H9 (cell line): Measurements from ENCODE around the gene CYREN. TPM values are rescaled to one million over a fixed set of nuclear protein-coding genes. Genes with fewer than 3 reads are reported as not detected.

Source experiments
- DNase-seq: peaks from one replicate; pipeline ENCODE4 v3.0.0-alpha.2; 2017
- H2AFZ ChIP-seq: one replicate; pipeline ENCODE4 v1.6.1; 2013; ENCODE audit warnings: mild to moderate bottlenecking, low read length, control low read depth, moderate library complexity
- H2AK5ac ChIP-seq: 2 replicates; pipeline ENCODE4 v1.6.1; 2013; ENCODE audit warnings: low read length, control low read depth, mixed read lengths; ENCODE audit not compliant: insufficient read length
- H2BK120ac ChIP-seq: one replicate; pipeline ENCODE4 v1.6.1; 2013; ENCODE audit warnings: low read depth, mild to moderate bottlenecking, low read length, control low read depth, inconsistent platforms; ENCODE audit not compliant: poor library complexity, severe bottlenecking
- H2BK12ac ChIP-seq: 2 replicates; pipeline ENCODE4 v1.6.1; 2013; ENCODE audit warnings: low read length, control low read depth, mixed read lengths, low read depth; ENCODE audit not compliant: insufficient read length
- H2BK15ac ChIP-seq: 2 replicates; pipeline ENCODE4 v1.6.1; 2013; ENCODE audit warnings: low read depth, low read length, control low read depth
- H2BK20ac ChIP-seq: one replicate; pipeline ENCODE4 v1.6.1; 2013; ENCODE audit warnings: low read depth, mild to moderate bottlenecking, low read length, control low read depth, inconsistent platforms; ENCODE audit not compliant: poor library complexity, severe bottlenecking
- H2BK5ac ChIP-seq: 2 replicates; pipeline ENCODE4 v1.6.1; 2013; ENCODE audit warnings: low read length, control low read depth, mixed read lengths; ENCODE audit not compliant: insufficient read length
- H3K14ac ChIP-seq: 2 replicates; pipeline ENCODE4 v1.6.1; 2013; ENCODE audit warnings: low read length, control low read depth; ENCODE audit not compliant: insufficient read depth
- H3K18ac ChIP-seq: 2 replicates; pipeline ENCODE4 v1.6.1; 2013; ENCODE audit warnings: low read depth, mild to moderate bottlenecking, mixed read lengths, low read length, control low read depth; ENCODE audit not compliant: insufficient read length
- H3K23ac ChIP-seq: 2 replicates; pipeline ENCODE4 v1.6.1; 2013; ENCODE audit warnings: low read length, control low read depth, mixed read lengths, low read depth; ENCODE audit not compliant: insufficient read length
- H3K23me2 ChIP-seq: 2 replicates; pipeline ENCODE4 v1.6.1; 2013; ENCODE audit warnings: low read depth, mild to moderate bottlenecking, mixed read lengths, low read length, control low read depth; ENCODE audit not compliant: insufficient read length, poor library complexity, severe bottlenecking
- H3K27ac ChIP-seq: 2 replicates; pipeline ENCODE4 v1.5.1; 2013; ENCODE audit warnings: low read length, control low read depth, mixed read lengths, low read depth; ENCODE audit not compliant: insufficient read length
- H3K27me3 ChIP-seq: 2 replicates; pipeline ENCODE4 v1.6.1; 2013; ENCODE audit warnings: low read length, control low read depth, inconsistent platforms; ENCODE audit not compliant: insufficient read depth
- H3K4ac ChIP-seq: 2 replicates; pipeline ENCODE4 v1.6.1; 2013; ENCODE audit warnings: low read depth, mild to moderate bottlenecking, control low read depth, inconsistent platforms, low read length, moderate library complexity
- H3K4me1 ChIP-seq: 2 replicates; pipeline ENCODE4 v1.6.1; 2013; ENCODE audit warnings: low read length, control low read depth, inconsistent platforms; ENCODE audit not compliant: insufficient read depth
- H3K4me2 ChIP-seq: 2 replicates; pipeline ENCODE4 v1.6.1; 2013; ENCODE audit warnings: low read length, control low read depth, mixed read lengths; ENCODE audit not compliant: insufficient read length, insufficient read depth
- H3K56ac ChIP-seq: 2 replicates; pipeline ENCODE4 v1.6.1; 2013; ENCODE audit warnings: low read depth, mild to moderate bottlenecking, mixed read lengths, low read length, control low read depth; ENCODE audit not compliant: insufficient read length
- H3K79me1 ChIP-seq: 2 replicates; pipeline ENCODE4 v1.6.1; 2013; ENCODE audit warnings: low read depth, mild to moderate bottlenecking, moderate library complexity, low read length, control low read depth, inconsistent platforms; ENCODE audit not compliant: insufficient read depth, poor library complexity, severe bottlenecking
- H3K79me2 ChIP-seq: 2 replicates; pipeline ENCODE4 v1.6.1; 2013; ENCODE audit warnings: low read length, control low read depth, inconsistent platforms; ENCODE audit not compliant: insufficient read depth
- H3K9ac ChIP-seq: 2 replicates; pipeline ENCODE4 v1.6.1; 2013; ENCODE audit warnings: low read length, control low read depth, mixed read lengths; ENCODE audit not compliant: insufficient read length; ENCODE audit errors: extremely low read depth
- H3K9me3 ChIP-seq: one replicate; pipeline ENCODE4 v1.6.1; 2013; ENCODE audit warnings: low read depth, low read length, inconsistent platforms; ENCODE audit not compliant: control insufficient read depth
- H3T11ph ChIP-seq: one replicate; pipeline ENCODE4 v1.6.1; 2013; ENCODE audit warnings: mild to moderate bottlenecking, low read length, control low read depth, inconsistent platforms
- H4K20me1 ChIP-seq: one replicate; pipeline ENCODE4 v1.6.1; 2013; ENCODE audit not compliant: control insufficient read depth, insufficient read length, insufficient read depth
- H4K5ac ChIP-seq: 2 replicates; pipeline ENCODE4 v1.6.1; 2013; ENCODE audit warnings: low read depth, mild to moderate bottlenecking, mixed read lengths, low read length, control low read depth; ENCODE audit not compliant: insufficient read length
- H4K8ac ChIP-seq: replicated peaks from 2 replicates; pipeline ENCODE4 v1.6.1; 2013; ENCODE audit warnings: low read length, control low read depth, mixed read lengths, low read depth; ENCODE audit not compliant: insufficient read length
- H4K91ac ChIP-seq: 2 replicates; pipeline ENCODE4 v1.6.1; 2013; ENCODE audit warnings: low read depth, mild to moderate bottlenecking, moderate library complexity, mixed read lengths, low read length, control low read depth; ENCODE audit not compliant: insufficient read length
- H3K27ac Mint-ChIP-seq, 3 experiments: 2 replicates in 2 of 3; 3 replicates in 1 of 3; pipeline ENCODE4 v1.8.0; 2020 to 2021; ENCODE audit warnings: mixed read lengths in 3 of 3, mild to moderate bottlenecking in 1 of 3, moderate library complexity in 1 of 3
- H3K27me3 Mint-ChIP-seq: 2 replicates; pipeline ENCODE4 v1.8.0; 2021; ENCODE audit warnings: low read depth, mild to moderate bottlenecking, moderate library complexity, mixed read lengths
- H3K36me3 Mint-ChIP-seq, 3 experiments: 2 replicates in 2 of 3; 3 replicates in 1 of 3; pipeline ENCODE4 v1.8.0; 2020 to 2021; ENCODE audit warnings: low read depth in 3 of 3, mixed read lengths in 3 of 3; ENCODE audit not compliant: insufficient read depth in 1 of 3
- H3K4me1 Mint-ChIP-seq, 2 experiments: 2 replicates each; pipeline ENCODE4 v1.8.0; 2020; ENCODE audit warnings: mixed read lengths in 2 of 2
- H3K4me3 Mint-ChIP-seq, 2 experiments: 2 replicates in 1 of 2; 3 replicates in 1 of 2; pipeline ENCODE4 v1.8.0; 2020 to 2021; ENCODE audit warnings: mild to moderate bottlenecking in 2 of 2, mixed read lengths in 2 of 2, moderate library complexity in 1 of 2
- H3K9me3 Mint-ChIP-seq, 2 experiments: 2 replicates in 1 of 2; 3 replicates in 1 of 2; pipeline ENCODE4 v1.8.0; 2020; ENCODE audit warnings: mild to moderate bottlenecking in 2 of 2, mixed read lengths in 2 of 2, moderate library complexity in 1 of 2
- WGBS: extraction: QIAGEN DNeasy Blood & Tissue Kit; methylation state at CpG from one replicate; pipeline ENCODE4 v1.1.7; 2013; ENCODE audit warnings: missing lambda C conversion rate, low lambda C conversion rate, mixed read lengths; ENCODE audit not compliant: insufficient read length; ENCODE audit errors: extremely low coverage; 5-methylcytosine and 5-hydroxymethylcytosine counted together
- long read RNA-seq: library from polyadenylated mRNA; unstranded; transcript quantifications from one replicate; pipeline ENCODE4 v2.0.0, GENCODE V29; 2020
- total RNA-seq: library from RNA; stranded (reverse); gene quantifications from 2 replicates; pipeline ENCODE4 v1.2.1, GENCODE V29; 2021
- TF ChIP-seq, protein P1 (sequence below): fragments of 200-600 bp; sonication (generic); conservative IDR thresholded peaks from 3 replicates; pipeline ENCODE4 v1.8.0; 2021; ENCODE audit warnings: antibody characterized with exemption, mild to moderate bottlenecking

The CYREN gene
- total RNA-seq: 72.0 and 76.0 TPM in 2 replicates
- long read RNA-seq, transcript CYREN-201 (4 exons, 1,482 nt): minor isoform, 32 of 361 reads
- long read RNA-seq, transcript CYREN-209 (4 exons, 596 nt): minor isoform, 25 of 361 reads
- long read RNA-seq, transcript CYREN-213 (4 exons, 1,727 nt): minor isoform, 20 of 361 reads
- long read RNA-seq, transcript CYREN-202 (4 exons, 1,738 nt): major isoform, 55 of 361 reads
- long read RNA-seq, partial matches to known transcripts: 6 of 361 reads
- long read RNA-seq, other reads (novel, unspliced or antisense): 220 of 361 reads

DNA sequence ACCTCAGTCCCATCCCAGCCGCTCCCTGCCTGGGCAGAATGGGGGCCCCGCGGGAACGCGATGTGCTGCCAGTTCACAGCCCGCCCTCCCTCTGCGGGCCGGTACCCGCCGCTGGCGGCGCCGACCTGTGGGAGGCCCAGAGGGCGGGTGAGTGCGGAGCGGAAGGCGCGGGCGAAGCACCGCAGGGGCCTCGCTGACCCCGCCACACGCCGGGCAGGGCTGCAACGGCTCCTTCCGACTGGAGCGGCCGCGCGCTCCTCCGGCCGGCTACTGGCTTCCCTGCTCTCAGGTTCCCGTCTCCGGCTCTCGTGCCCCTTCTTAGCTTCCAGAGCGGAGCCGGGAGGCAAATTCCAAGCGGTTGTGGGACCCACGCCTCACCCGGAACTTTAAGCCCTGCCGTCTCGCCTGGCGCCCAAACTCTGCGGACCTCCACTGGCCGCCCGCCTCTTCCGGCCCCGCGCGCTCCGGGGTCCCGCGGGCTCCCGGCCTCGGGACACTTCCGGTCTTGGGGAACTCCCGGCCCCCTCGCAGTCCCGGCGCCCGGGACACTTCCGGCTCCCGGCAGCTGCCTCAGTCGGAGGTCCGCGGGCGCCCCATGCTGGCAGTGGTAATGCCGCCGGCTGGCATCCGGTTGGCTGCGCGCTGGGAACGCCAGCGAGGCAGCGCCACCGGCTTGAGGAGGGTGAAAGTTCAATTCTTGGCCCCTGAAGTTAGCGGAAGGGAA is at the start of gene CYREN:
Gene CYREN, minus strand, starts transcription at position 434 of the 724 bp plus-strand sequence. CDS start 1,785 bp downstream, outside the sequence.
- DNase-seq: peak; percentile 91
- H3K9me3 Mint-ChIP-seq: no peaks in the 10 kb centered on the region
- Histone ChIP-seq H3K56ac (no peak within 1 kb of the TSS), H4K5ac (no peak within 1 kb of the TSS), H2BK20ac (no peak within 1 kb of the TSS), H3K23ac (no peak within 1 kb of the TSS), H4K91ac (no peak within 1 kb of the TSS), H3K9ac (peak within 1 kb of the TSS; percentile 70), H3K79me1 (no peaks in the 10 kb centered on the region), H4K8ac (no peak within 1 kb of the TSS), H3K23me2 (peaks cover 8% of the 10 kb centered on the region), H3K4ac (no peak within 1 kb of the TSS), H3K27me3 (no peaks in the 10 kb centered on the region), H3K18ac (peak within 1 kb of the TSS; percentile 80), H3T11ph (no peak within 1 kb of the TSS), H2AK5ac (no peak within 1 kb of the TSS), H3K14ac (peak within 1 kb of the TSS; percentile 91), H3K79me2 (no peaks in the 10 kb centered on the region; the same call in 1 of the 2 replicates), H3K27ac (no peak within 1 kb of the TSS), H3K4me1 (0 out of 2 replicates have a peak, but pooled peaks cover 2% of the 10 kb centered on the region), H2AFZ (no peak within 1 kb of the TSS), H3K9me3 (no peaks in the 10 kb centered on the region), H2BK12ac (no peak within 1 kb of the TSS), H4K20me1 (no peaks in the 10 kb centered on the region), H2BK15ac (no peak within 1 kb of the TSS; the same call in 1 of the 2 replicates), H3K4me2 (peak within 1 kb of the TSS; percentile 69), H2BK5ac (no peak within 1 kb of the TSS), H2BK120ac (no peak within 1 kb of the TSS)
- H3K27me3 Mint-ChIP-seq: no peaks in the 10 kb centered on the region
- H3K36me3 Mint-ChIP-seq: peaks cover 33 to 37% (median 36%) of the 10 kb centered on the region in 3 experiments; a peak in 6 of 7 replicates
- WGBS: no CpG with 5 or more reads among the region's 77 CpGs
- peaks cover 30 to 31% of the 10 kb centered on the region in 2 experiments for H3K4me1 Mint-ChIP-seq
- H3K4me3 Mint-ChIP-seq: peak within 1 kb of the TSS; percentile 82 to 84
- peak within 1 kb of the TSS; percentile 95 to 97 (median 96) for H3K27ac Mint-ChIP-seq
- TF ChIP-seq, protein P1, sequence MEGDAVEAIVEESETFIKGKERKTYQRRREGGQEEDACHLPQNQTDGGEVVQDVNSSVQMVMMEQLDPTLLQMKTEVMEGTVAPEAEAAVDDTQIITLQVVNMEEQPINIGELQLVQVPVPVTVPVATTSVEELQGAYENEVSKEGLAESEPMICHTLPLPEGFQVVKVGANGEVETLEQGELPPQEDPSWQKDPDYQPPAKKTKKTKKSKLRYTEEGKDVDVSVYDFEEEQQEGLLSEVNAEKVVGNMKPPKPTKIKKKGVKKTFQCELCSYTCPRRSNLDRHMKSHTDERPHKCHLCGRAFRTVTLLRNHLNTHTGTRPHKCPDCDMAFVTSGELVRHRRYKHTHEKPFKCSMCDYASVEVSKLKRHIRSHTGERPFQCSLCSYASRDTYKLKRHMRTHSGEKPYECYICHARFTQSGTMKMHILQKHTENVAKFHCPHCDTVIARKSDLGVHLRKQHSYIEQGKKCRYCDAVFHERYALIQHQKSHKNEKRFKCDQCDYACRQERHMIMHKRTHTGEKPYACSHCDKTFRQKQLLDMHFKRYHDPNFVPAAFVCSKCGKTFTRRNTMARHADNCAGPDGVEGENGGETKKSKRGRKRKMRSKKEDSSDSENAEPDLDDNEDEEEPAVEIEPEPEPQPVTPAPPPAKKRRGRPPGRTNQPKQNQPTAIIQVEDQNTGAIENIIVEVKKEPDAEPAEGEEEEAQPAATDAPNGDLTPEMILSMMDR: peak; percentile 31; the same call in 2 of the 3 replicates
